Kidney epithelial cell (primary cell): ENCODE measurements around the gene TBL1XR1. TPM values are rescaled to one million over a fixed set of nuclear protein-coding genes. Genes with fewer than 3 reads are reported as not detected.

ENCODE experiments used
- DNase-seq: peaks from one replicate; pipeline ENCODE4 v3.0.0-alpha.2; 2010; ENCODE audit warnings: low read depth
- H3K27me3 ChIP-seq: 2 replicates; pipeline ENCODE4 v1.6.0; 2011; ENCODE audit warnings: low read length; ENCODE audit not compliant: control insufficient read depth, insufficient read depth
- H3K36me3 ChIP-seq: 2 replicates; pipeline ENCODE4 v1.5.1; 2011; ENCODE audit warnings: low read length; ENCODE audit not compliant: control insufficient read depth, insufficient read depth
- H3K4me3 ChIP-seq: 2 replicates; pipeline ENCODE4 v1.5.1; 2011; ENCODE audit warnings: low read depth, mild to moderate bottlenecking, control low read depth, low read length
- total RNA-seq: library from RNA; depleted of rRNA; stranded (reverse); fragments of >200 nt; gene quantifications from 2 replicates; pipeline ENCODE4 v1.2.3, GENCODE V29; 2015
- TF ChIP-seq, protein P1 (sequence below): IDR thresholded peaks from 2 replicates; pipeline ENCODE4 v1.5.1; 2011; ENCODE audit warnings: mild to moderate bottlenecking, moderate library complexity, low read length, control low read depth, inconsistent platforms; ENCODE audit not compliant: insufficient read depth, poor library complexity, severe bottlenecking

TBL1XR1 gene
- total RNA-seq, 1 donor from 2014 or later, result 81.4 TPM

DNA sequence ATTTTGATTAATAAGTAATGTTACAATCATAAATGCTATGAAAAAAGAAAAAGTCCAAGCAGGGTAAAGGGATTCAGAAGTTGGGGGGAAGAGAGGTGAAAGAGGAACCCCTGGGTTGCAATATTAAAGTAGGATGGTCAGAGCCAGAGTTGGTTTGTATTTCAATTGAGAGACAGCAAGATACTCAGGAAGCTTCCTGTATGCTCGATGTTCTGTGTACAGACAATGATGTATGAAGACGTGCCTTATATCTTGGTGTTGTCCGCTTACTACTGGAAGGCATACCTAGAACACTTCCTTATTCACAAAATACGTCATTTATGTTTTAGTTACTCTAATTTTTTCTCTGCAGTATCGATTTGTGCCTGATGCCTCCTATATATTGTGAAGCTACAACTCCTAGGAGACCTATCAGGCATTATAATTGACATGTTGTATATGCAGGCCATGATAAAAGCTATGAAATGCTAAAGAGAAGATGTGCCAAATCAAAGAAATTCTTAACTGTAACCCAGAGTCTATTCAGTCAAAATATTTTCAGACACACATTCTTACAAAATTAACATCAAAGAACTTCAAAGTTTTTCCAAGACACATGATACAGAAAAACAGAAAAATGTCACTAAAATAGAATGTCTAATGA is 87.5 kb downstream of the TBL1XR1 start:
- DNase-seq, result no peak
- TF ChIP-seq, protein P1, sequence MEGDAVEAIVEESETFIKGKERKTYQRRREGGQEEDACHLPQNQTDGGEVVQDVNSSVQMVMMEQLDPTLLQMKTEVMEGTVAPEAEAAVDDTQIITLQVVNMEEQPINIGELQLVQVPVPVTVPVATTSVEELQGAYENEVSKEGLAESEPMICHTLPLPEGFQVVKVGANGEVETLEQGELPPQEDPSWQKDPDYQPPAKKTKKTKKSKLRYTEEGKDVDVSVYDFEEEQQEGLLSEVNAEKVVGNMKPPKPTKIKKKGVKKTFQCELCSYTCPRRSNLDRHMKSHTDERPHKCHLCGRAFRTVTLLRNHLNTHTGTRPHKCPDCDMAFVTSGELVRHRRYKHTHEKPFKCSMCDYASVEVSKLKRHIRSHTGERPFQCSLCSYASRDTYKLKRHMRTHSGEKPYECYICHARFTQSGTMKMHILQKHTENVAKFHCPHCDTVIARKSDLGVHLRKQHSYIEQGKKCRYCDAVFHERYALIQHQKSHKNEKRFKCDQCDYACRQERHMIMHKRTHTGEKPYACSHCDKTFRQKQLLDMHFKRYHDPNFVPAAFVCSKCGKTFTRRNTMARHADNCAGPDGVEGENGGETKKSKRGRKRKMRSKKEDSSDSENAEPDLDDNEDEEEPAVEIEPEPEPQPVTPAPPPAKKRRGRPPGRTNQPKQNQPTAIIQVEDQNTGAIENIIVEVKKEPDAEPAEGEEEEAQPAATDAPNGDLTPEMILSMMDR, result no peak
- no peak overlapping the region for H3K4me3 ChIP-seq
- no peaks in the 10 kb centered on the region for H3K27me3 ChIP-seq
- no peaks in the 10 kb centered on the region for H3K36me3 ChIP-seq

DNA sequence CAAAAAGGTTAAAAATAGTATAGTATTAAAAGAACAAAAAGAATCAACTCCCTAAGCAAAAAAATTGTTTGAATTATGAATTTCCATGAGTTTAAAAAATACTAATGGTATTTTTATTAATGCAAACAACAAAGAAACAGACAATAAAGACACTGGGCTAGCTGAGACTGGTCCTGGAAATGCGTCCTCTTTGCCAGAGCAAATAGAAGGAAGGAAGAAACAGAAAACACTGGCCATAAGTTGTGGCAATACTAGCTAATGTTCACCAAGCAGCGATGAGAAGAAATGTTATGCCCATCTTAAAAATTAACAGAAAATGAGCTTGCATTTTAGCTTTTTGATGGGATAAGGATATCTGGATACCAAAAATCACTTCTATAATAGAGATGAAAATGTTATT is 88.6 kb downstream of the TBL1XR1 start:
- no peaks in the 10 kb centered on the region for H3K36me3 ChIP-seq
- H3K27me3 ChIP-seq, result no peaks in the 10 kb centered on the region
- TF ChIP-seq, protein P1, result no peak
- no peak for DNase-seq
- no peak overlapping the region for H3K4me3 ChIP-seq

DNA sequence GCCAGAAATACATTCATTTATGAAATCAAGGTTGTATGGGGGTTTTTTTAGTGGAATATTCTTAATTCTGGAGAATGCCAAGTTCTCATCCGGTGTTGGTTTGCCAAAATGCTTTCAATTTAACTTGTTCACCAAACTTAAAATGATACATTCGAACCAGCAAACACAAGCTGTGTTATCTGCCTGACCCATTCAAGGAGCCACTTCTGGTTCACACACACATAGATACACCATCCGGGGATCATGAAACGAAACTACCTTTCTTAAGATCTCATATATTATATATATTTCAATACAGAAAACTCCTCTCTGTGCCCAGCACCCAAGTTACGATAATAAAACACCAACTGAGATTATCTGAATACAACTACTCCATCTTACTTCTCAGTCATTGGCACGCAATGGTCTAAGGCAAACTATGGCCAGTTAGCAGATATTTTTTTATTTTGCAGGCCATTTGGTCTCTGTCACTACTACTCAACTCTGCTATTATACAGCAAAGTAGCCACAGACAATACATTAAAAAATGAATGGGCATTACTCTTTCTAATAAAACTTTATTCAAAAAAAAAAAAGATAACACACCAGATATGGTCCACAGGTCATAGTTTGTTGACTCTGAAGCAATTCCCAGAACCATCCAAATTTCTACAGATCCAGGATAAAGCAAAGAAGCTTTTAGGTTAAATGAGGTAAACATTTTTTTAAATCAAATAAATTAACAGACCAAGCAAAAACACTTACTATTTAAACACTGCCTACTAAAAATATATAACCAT is 89.6 kb downstream of the TBL1XR1 start:
- no peak for DNase-seq
- TF ChIP-seq, protein P1, result no peak
- H3K36me3 ChIP-seq, result no peaks in the 10 kb centered on the region
- no peak overlapping the region for H3K4me3 ChIP-seq
- no peaks in the 10 kb centered on the region for H3K27me3 ChIP-seq

DNA sequence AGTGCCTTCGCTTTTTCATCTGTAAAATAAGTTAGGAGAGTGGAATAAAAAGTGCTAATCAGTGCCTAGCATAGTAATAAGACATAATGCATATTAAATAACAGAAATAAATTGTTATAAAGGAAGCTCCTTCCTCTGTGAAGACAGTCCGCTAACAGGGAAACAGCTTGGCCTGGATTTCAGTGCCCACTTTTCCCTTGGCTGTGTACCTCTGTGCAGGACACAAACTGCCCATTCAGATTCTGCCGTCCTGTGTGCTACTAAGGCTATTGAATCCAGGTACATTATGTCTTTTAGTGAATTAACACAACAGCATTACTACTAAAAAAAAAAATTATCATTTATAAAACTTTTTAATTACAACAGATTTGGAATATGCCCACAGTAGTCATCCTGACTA is 90.7 kb downstream of the TBL1XR1 start:
- no peaks in the 10 kb centered on the region for H3K27me3 ChIP-seq
- no peaks in the 10 kb centered on the region for H3K36me3 ChIP-seq
- no peak overlapping the region for H3K4me3 ChIP-seq
- no peak for DNase-seq
- TF ChIP-seq, protein P1, result no peak

DNA sequence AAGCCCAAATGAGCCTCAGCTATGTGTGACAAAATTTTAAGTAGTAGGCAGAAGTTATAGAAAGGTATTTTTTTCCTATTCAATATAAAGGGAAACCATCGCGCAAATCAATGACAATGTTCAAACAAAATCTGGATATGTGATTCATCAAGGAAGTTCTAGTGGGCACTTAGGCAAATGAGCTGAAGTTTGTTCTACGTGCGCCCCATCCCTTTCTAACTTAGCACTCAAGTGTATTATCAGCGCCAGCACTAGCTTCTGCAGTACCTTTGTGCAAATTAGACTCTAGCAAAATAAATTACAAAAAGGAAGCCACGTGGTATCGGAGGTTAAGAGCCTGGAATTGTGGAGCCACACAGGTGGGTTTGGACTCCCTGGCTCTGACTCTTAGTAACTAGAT is 91.1 kb downstream of the TBL1XR1 start:
- TF ChIP-seq, protein P1, result no peak
- no peak overlapping the region for H3K4me3 ChIP-seq
- no peaks in the 10 kb centered on the region for H3K36me3 ChIP-seq
- no peaks in the 10 kb centered on the region for H3K27me3 ChIP-seq
- no peak for DNase-seq
